ENCODE measurements around the gene UGT1A10. TPM values are rescaled to one million over a fixed set of nuclear protein-coding genes. Genes with fewer than 3 reads are reported as not detected.

Gene UGT1A10
- total and polyA plus RNA-seq, 10 of the 15 experiments (the other 5 are each of a cell fraction or from before 2014, with no cell fraction given), result not detected

GRCh38 chr2:233793465-233794127 lies 157.3 kb downstream of the UGT1A10 start:
- Histone ChIP-seq H3K4me3 (no peak overlapping the region), H3K36me3 (ENCODE audit: control insufficient read depth in 2 of 2, insufficient read depth in 2 of 2, low read length in 1 of 2) (no peaks in the 10 kb centered on the region), H3K4me1 (ENCODE audit: control insufficient read depth, insufficient read depth, low read length) (no peaks in the 10 kb centered on the region), H3K79me2 (ENCODE audit: control insufficient read depth, insufficient read depth, low read length) (no peaks in the 10 kb centered on the region), H2AFZ (ENCODE audit: control insufficient read depth, low read depth, low read length) (no peak overlapping the region), H3K4me2 (ENCODE audit: control insufficient read depth, insufficient read depth) (no peak overlapping the region), H4K20me1 (ENCODE audit: control insufficient read depth, insufficient read depth) (no peaks in the 10 kb centered on the region), H3K27ac (ENCODE audit: control insufficient read depth, insufficient read depth) (no peak overlapping the region), H3K27me3 (replicated peaks in 1 of 2; ENCODE audit: control insufficient read depth in 2 of 2, insufficient read depth in 2 of 2, low read length in 1 of 2) (no peaks in the 10 kb centered on the region; a peak in 2 of 4 replicates), H3K9ac (ENCODE audit: control insufficient read depth, insufficient read depth, low read length) (no peak overlapping the region), H3K9me3 (replicated peaks; ENCODE audit: control insufficient read depth, insufficient read depth, low read length) (no peaks in the 10 kb centered on the region)
- RAD21 ChIA-PET (ENCODE audit: unreplicated experiment), result no interaction called here
- intact Hi-C loops (cut with micrococcal nuclease; ENCODE audit: unreplicated experiment) (no loop called here), in situ Hi-C loops (cut with MboI) (no loop called here)
- DNase-seq (ENCODE audit: low read depth, low spot score) (no peak), ATAC-seq (no peak), FAIRE-seq (no peak)
- BruUV-seq (replicated peaks), result no TSS peak
- POLR2A ChIA-PET, result no interaction called here
- SMC1A ChIA-PET (ENCODE audit: uncharacterized antibody, unreplicated experiment), result no interaction called here
- 26% methylated on average over 18 of the region's 18 CpGs for WGBS (ENCODE audit: insufficient coverage, insufficient replicate concordance, low lambda C conversion rate, missing lambda C conversion rate)
- CTCF ChIA-PET, result interaction anchor here (0.6 kb wide), 1 partner anchor 732 kb away, joined by 3 read pairs; no protein-coding TSS in a partner anchor
- no peak for TF ChIP-seq SUPT20H (IDR thresholded peaks at IDR 0.05; ENCODE audit: borderline replicate concordance, control insufficient read depth, low read depth, low read length)
- no peak for TF ChIP-seq EGR1 (IDR thresholded peaks at IDR 0.05; ENCODE audit: borderline replicate concordance in 1 of 2, low read depth in 2 of 2, low read length in 2 of 2)
- no peak for TF ChIP-seq POU2F2 (IDR thresholded peaks at IDR 0.05; ENCODE audit: borderline replicate concordance, low read depth, low read length)
- TF ChIP-seq, protein P1, sequence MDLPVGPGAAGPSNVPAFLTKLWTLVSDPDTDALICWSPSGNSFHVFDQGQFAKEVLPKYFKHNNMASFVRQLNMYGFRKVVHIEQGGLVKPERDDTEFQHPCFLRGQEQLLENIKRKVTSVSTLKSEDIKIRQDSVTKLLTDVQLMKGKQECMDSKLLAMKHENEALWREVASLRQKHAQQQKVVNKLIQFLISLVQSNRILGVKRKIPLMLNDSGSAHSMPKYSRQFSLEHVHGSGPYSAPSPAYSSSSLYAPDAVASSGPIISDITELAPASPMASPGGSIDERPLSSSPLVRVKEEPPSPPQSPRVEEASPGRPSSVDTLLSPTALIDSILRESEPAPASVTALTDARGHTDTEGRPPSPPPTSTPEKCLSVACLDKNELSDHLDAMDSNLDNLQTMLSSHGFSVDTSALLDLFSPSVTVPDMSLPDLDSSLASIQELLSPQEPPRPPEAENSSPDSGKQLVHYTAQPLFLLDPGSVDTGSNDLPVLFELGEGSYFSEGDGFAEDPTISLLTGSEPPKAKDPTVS (IDR thresholded peaks at IDR 0.05; ENCODE audit: low read depth, low read length), result no peak
- no peak for TF ChIP-seq POLR2AphosphoS2 (IDR thresholded peaks at IDR 0.05; ENCODE audit: low read depth, low read length)
- no peak for TF ChIP-seq ATF3 (IDR thresholded peaks at IDR 0.05; ENCODE audit: borderline replicate concordance, extremely low read depth, low read depth, low read length)
- no peak for TF ChIP-seq SRF (IDR thresholded peaks at IDR 0.05; ENCODE audit: low read depth in 2 of 2, low read length in 2 of 2)
- TF ChIP-seq, protein P2, sequence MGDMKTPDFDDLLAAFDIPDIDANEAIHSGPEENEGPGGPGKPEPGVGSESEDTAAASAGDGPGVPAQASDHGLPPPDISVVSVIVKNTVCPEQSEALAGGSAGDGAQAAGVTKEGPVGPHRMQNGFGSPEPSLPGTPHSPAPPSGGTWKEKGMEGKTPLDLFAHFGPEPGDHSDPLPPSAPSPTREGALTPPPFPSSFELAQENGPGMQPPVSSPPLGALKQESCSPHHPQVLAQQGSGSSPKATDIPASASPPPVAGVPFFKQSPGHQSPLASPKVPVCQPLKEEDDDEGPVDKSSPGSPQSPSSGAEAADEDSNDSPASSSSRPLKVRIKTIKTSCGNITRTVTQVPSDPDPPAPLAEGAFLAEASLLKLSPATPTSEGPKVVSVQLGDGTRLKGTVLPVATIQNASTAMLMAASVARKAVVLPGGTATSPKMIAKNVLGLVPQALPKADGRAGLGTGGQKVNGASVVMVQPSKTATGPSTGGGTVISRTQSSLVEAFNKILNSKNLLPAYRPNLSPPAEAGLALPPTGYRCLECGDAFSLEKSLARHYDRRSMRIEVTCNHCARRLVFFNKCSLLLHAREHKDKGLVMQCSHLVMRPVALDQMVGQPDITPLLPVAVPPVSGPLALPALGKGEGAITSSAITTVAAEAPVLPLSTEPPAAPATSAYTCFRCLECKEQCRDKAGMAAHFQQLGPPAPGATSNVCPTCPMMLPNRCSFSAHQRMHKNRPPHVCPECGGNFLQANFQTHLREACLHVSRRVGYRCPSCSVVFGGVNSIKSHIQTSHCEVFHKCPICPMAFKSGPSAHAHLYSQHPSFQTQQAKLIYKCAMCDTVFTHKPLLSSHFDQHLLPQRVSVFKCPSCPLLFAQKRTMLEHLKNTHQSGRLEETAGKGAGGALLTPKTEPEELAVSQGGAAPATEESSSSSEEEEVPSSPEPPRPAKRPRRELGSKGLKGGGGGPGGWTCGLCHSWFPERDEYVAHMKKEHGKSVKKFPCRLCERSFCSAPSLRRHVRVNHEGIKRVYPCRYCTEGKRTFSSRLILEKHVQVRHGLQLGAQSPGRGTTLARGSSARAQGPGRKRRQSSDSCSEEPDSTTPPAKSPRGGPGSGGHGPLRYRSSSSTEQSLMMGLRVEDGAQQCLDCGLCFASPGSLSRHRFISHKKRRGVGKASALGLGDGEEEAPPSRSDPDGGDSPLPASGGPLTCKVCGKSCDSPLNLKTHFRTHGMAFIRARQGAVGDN (IDR thresholded peaks at IDR 0.05), result no peak
- no peak for TF ChIP-seq CEBPB (IDR thresholded peaks at IDR 0.05; ENCODE audit: borderline replicate concordance in 1 of 2, low read depth in 2 of 2, low read length in 2 of 2)
- no peak for TF ChIP-seq STAT1 (conservative IDR thresholded peaks at IDR 0.05)
- no peak for TF ChIP-seq SKIL (IDR thresholded peaks at IDR 0.05; ENCODE audit: low read depth, poor library complexity, severe bottlenecking)
- TF ChIP-seq ZNF274 (IDR thresholded peaks at IDR 0.05; ENCODE audit: insufficient read depth, insufficient read length), result no peak

Measured in GM12878 (cell line).